ENCODE measurements around the gene TMEM114.
A peak's percentile ranks its signal among the peaks of the same experiment; 100 is the strongest.

Gene TMEM114

GRCh38 chr16:8625491-8626087, 35.3 kb upstream of the TMEM114 start:
- no peak overlapping the region for H3K9ac ChIP-seq (ENCODE audit: low read depth, low read length)
- no peak overlapping the region for H3K4me3 ChIP-seq (ENCODE audit: low read length)
- peaks cover 69% of the 10 kb centered on the region for H3K36me3 ChIP-seq (ENCODE audit: insufficient read depth, low read depth, low read length)
- peaks cover 5% of the 10 kb centered on the region; the same call in 1 of the 2 replicates for H3K4me1 ChIP-seq (ENCODE audit: insufficient read depth, low read length)
- H3K27me3 ChIP-seq (ENCODE audit: insufficient read depth, low read length), result no peaks in the 10 kb centered on the region
- H3K9me3 ChIP-seq (ENCODE audit: insufficient read depth, low read depth, low read length), result no peaks in the 10 kb centered on the region
- no peak overlapping the region for H3K27ac ChIP-seq (ENCODE audit: low read length)

- Histone ChIP-seq H3K4me1 (ENCODE audit: insufficient read depth, low read length) (peaks cover 5% of the 10 kb centered on the region; the same call in 1 of the 2 replicates), H3K36me3 (ENCODE audit: insufficient read depth, low read depth, low read length) (peaks cover 49% of the 10 kb centered on the region), H3K27me3 (ENCODE audit: insufficient read depth, low read length) (no peaks in the 10 kb centered on the region), H3K4me3 (ENCODE audit: low read length) (no peak overlapping the region), H3K9ac (ENCODE audit: low read depth, low read length) (no peak overlapping the region), H3K9me3 (ENCODE audit: insufficient read depth, low read depth, low read length) (no peaks in the 10 kb centered on the region), H3K27ac (ENCODE audit: low read length) (no peak overlapping the region)
Measured at GRCh38 chr16:8623634-8624033, 33.3 kb upstream of the TMEM114 start.

- no peaks in the 10 kb centered on the region for H3K9me3 ChIP-seq (ENCODE audit: insufficient read depth, low read depth, low read length)
- H3K9ac ChIP-seq (ENCODE audit: low read depth, low read length), result peak overlapping the region; percentile 100
- peak overlapping the region; percentile 100 for H3K4me3 ChIP-seq (ENCODE audit: low read length)
- no peaks in the 10 kb centered on the region for H3K27me3 ChIP-seq (ENCODE audit: insufficient read depth, low read length)
- peak overlapping the region; percentile 98 for H3K27ac ChIP-seq (ENCODE audit: low read length)
- H3K4me1 ChIP-seq (ENCODE audit: insufficient read depth, low read length), result peaks cover 5% of the 10 kb centered on the region; the same call in 1 of the 2 replicates
- peaks cover 36% of the 10 kb centered on the region for H3K36me3 ChIP-seq (ENCODE audit: insufficient read depth, low read depth, low read length)
Measured at GRCh38 chr16:8622315-8622656, 32.0 kb upstream of the TMEM114 start.

- H3K4me1 ChIP-seq (ENCODE audit: insufficient read depth, low read length), result peaks cover 5% of the 10 kb centered on the region; the same call in 1 of the 2 replicates
- H3K27ac ChIP-seq (ENCODE audit: low read length), result peak within 1 kb of the TSS; percentile 98
- peak within 1 kb of the TSS; percentile 100 for H3K4me3 ChIP-seq (ENCODE audit: low read length)
- H3K9me3 ChIP-seq (ENCODE audit: insufficient read depth, low read depth, low read length), result no peaks in the 10 kb centered on the region
- H3K36me3 ChIP-seq (ENCODE audit: insufficient read depth, low read depth, low read length), result peaks cover 30% of the 10 kb centered on the region
- no peaks in the 10 kb centered on the region for H3K27me3 ChIP-seq (ENCODE audit: insufficient read depth, low read length)
- peak within 1 kb of the TSS; percentile 100 for H3K9ac ChIP-seq (ENCODE audit: low read depth, low read length)
Measured at GRCh38 chr16:8621572-8622314, 31.4 kb upstream of the TMEM114 start, which contains the start of gene METTL22. TSS of gene METTL22 (plus strand) at chr16:8621698. CDS start at chr16:8625666, 3,968 bp downstream.

- no peaks in the 10 kb centered on the region for H3K9me3 ChIP-seq (ENCODE audit: insufficient read depth, low read depth, low read length)
Measured at GRCh38 chr16:8621222-8621571, 30.9 kb upstream of the TMEM114 start.

GRCh38 chr16:8620535-8620934, 30.2 kb upstream of the TMEM114 start:
- Histone ChIP-seq H3K27me3 (ENCODE audit: insufficient read depth, low read length) (no peaks in the 10 kb centered on the region), H3K9me3 (ENCODE audit: insufficient read depth, low read depth, low read length) (no peaks in the 10 kb centered on the region), H3K36me3 (ENCODE audit: insufficient read depth, low read depth, low read length) (peaks cover 18% of the 10 kb centered on the region), H3K27ac (ENCODE audit: low read length) (no peak overlapping the region), H3K4me1 (ENCODE audit: insufficient read depth, low read length) (peaks cover 5% of the 10 kb centered on the region; the same call in 1 of the 2 replicates), H3K9ac (ENCODE audit: low read depth, low read length) (no peak overlapping the region), H3K4me3 (ENCODE audit: low read length) (no peak overlapping the region)

More at GRCh38 chr16:8621222-8621571, 30.9 kb upstream of the TMEM114 start:
- H3K27ac ChIP-seq (ENCODE audit: low read length), result peak overlapping the region; percentile 98
- no peaks in the 10 kb centered on the region for H3K27me3 ChIP-seq (ENCODE audit: insufficient read depth, low read length)
- H3K36me3 ChIP-seq (ENCODE audit: insufficient read depth, low read depth, low read length), result peaks cover 25% of the 10 kb centered on the region
- peaks cover 5% of the 10 kb centered on the region; the same call in 1 of the 2 replicates for H3K4me1 ChIP-seq (ENCODE audit: insufficient read depth, low read length)
- H3K9ac ChIP-seq (ENCODE audit: low read depth, low read length), result peak overlapping the region; percentile 100; the same call in 1 of the 2 replicates
- peak overlapping the region; percentile 100 for H3K4me3 ChIP-seq (ENCODE audit: low read length)

- Histone ChIP-seq H3K27ac (ENCODE audit: low read length) (no peak overlapping the region), H3K4me3 (ENCODE audit: low read length) (no peak overlapping the region), H3K4me1 (ENCODE audit: insufficient read depth, low read length) (peaks cover 5% of the 10 kb centered on the region; the same call in 1 of the 2 replicates), H3K27me3 (ENCODE audit: insufficient read depth, low read length) (no peaks in the 10 kb centered on the region), H3K9me3 (ENCODE audit: insufficient read depth, low read depth, low read length) (no peaks in the 10 kb centered on the region), H3K36me3 (ENCODE audit: insufficient read depth, low read depth, low read length) (peaks cover 12% of the 10 kb centered on the region), H3K9ac (ENCODE audit: low read depth, low read length) (no peak overlapping the region)
Measured at GRCh38 chr16:8619671-8620370, 29.5 kb upstream of the TMEM114 start.

- H3K4me3 ChIP-seq (ENCODE audit: low read length), result no peak overlapping the region
- no peaks in the 10 kb centered on the region for H3K36me3 ChIP-seq (ENCODE audit: insufficient read depth, low read depth, low read length)
- no peak overlapping the region for H3K27ac ChIP-seq (ENCODE audit: low read length)
- no peaks in the 10 kb centered on the region for H3K4me1 ChIP-seq (ENCODE audit: insufficient read depth, low read length)
- H3K9ac ChIP-seq (ENCODE audit: low read depth, low read length), result no peak overlapping the region
- H3K9me3 ChIP-seq (ENCODE audit: insufficient read depth, low read depth, low read length), result no peaks in the 10 kb centered on the region
- H3K27me3 ChIP-seq (ENCODE audit: insufficient read depth, low read length), result no peaks in the 10 kb centered on the region
Measured at GRCh38 chr16:8614435-8615029, 24.2 kb upstream of the TMEM114 start.

- H3K36me3 ChIP-seq (ENCODE audit: insufficient read depth, low read depth, low read length), result no peaks in the 10 kb centered on the region
- H3K27ac ChIP-seq (ENCODE audit: low read length), result no peak overlapping the region
- no peak overlapping the region for H3K9ac ChIP-seq (ENCODE audit: low read depth, low read length)
- no peaks in the 10 kb centered on the region; the same call in 1 of the 2 replicates for H3K27me3 ChIP-seq (ENCODE audit: insufficient read depth, low read length)
- H3K9me3 ChIP-seq (ENCODE audit: insufficient read depth, low read depth, low read length), result no peaks in the 10 kb centered on the region
- H3K4me3 ChIP-seq (ENCODE audit: low read length), result no peak overlapping the region
- H3K4me1 ChIP-seq (ENCODE audit: insufficient read depth, low read length), result no peaks in the 10 kb centered on the region
Measured at GRCh38 chr16:8611886-8612600, 21.7 kb upstream of the TMEM114 start.

- Histone ChIP-seq H3K4me1 (ENCODE audit: insufficient read depth, low read length) (no peaks in the 10 kb centered on the region), H3K27ac (ENCODE audit: low read length) (no peak overlapping the region), H3K9me3 (ENCODE audit: insufficient read depth, low read depth, low read length) (no peaks in the 10 kb centered on the region), H3K4me3 (ENCODE audit: low read length) (no peak overlapping the region), H3K36me3 (ENCODE audit: insufficient read depth, low read depth, low read length) (no peaks in the 10 kb centered on the region), H3K27me3 (ENCODE audit: insufficient read depth, low read length) (no peaks in the 10 kb centered on the region; the same call in 1 of the 2 replicates), H3K9ac (ENCODE audit: low read depth, low read length) (no peak overlapping the region)
Measured at GRCh38 chr16:8611122-8611521, 20.8 kb upstream of the TMEM114 start.

GRCh38 chr16:8607214-8607613, 16.9 kb upstream of the TMEM114 start:
- H3K9ac ChIP-seq (ENCODE audit: low read depth, low read length), result no peak overlapping the region
- H3K27me3 ChIP-seq (ENCODE audit: insufficient read depth, low read length), result no peaks in the 10 kb centered on the region; the same call in 1 of the 2 replicates
- 0 out of 2 replicates have a peak, but pooled peaks cover 5% of the 10 kb centered on the region for H3K4me1 ChIP-seq (ENCODE audit: insufficient read depth, low read length)
- H3K27ac ChIP-seq (ENCODE audit: low read length), result no peak overlapping the region
- no peaks in the 10 kb centered on the region for H3K9me3 ChIP-seq (ENCODE audit: insufficient read depth, low read depth, low read length)
- H3K4me3 ChIP-seq (ENCODE audit: low read length), result no peak overlapping the region
- no peaks in the 10 kb centered on the region for H3K36me3 ChIP-seq (ENCODE audit: insufficient read depth, low read depth, low read length)
